Suprapubic skin (tissue), 4 donors: Measurements from ENCODE around the gene FRMPD1. TPM values are rescaled to one million over a fixed set of nuclear protein-coding genes. Genes with fewer than 3 reads are reported as not detected.
"Not testable (repeated sequence)": the region's sequence is repeated elsewhere in the genome, so short reads cannot be mapped to it uniquely, and the experiment has no call there.

ENCODE experiments used
- DNase-seq, 2 donors: peaks; one replicate each; pipeline ENCODE4 v3.0.0-alpha.2; 2019; ENCODE audit warnings: low spot score in 2 of 2
- H3K27ac ChIP-seq: fragments of 200-600 bp; sonication (generic); one replicate; pipeline ENCODE4 v1.5.1; 2019
- H3K27me3 ChIP-seq: fragments of 200-600 bp; sonication (generic); one replicate; pipeline ENCODE4 v1.5.1; 2019
- H3K36me3 ChIP-seq: fragments of 200-600 bp; sonication (generic); one replicate; pipeline ENCODE4 v1.5.1; 2019
- H3K4me1 ChIP-seq: fragments of 200-600 bp; sonication (generic); one replicate; pipeline ENCODE4 v1.5.1; 2019
- H3K4me3 ChIP-seq: fragments of 200-600 bp; sonication (generic); one replicate; pipeline ENCODE4 v1.5.1; 2019; ENCODE audit warnings: mild to moderate bottlenecking
- H3K9me3 ChIP-seq: fragments of 200-600 bp; sonication (generic); one replicate; pipeline ENCODE4 v1.5.1; 2019
- EP300 ChIP-seq: sonication (generic); formaldehyde crosslinking; IDR thresholded peaks from one replicate; pipeline ENCODE4 v1.6.1; 2017; ENCODE audit warnings: antibody characterized with exemption
- POLR2A ChIP-seq, 2 donors: fragments of 450-650 bp; IDR thresholded peaks; one replicate each; pipeline ENCODE4 v1.6.1; 2017; ENCODE audit warnings: antibody characterized with exemption in 2 of 2, mild to moderate bottlenecking in 2 of 2, moderate library complexity in 2 of 2
- POLR2AphosphoS5 ChIP-seq, 3 donors: sonication (generic); formaldehyde crosslinking; IDR thresholded peaks; one replicate each; pipeline ENCODE4 v1.6.1; 2017; ENCODE audit warnings: antibody characterized with exemption in 3 of 3
- WGBS: methylation state at CpG from one replicate; pipeline ENCODE4 v1.1.5; 2018; 5-methylcytosine and 5-hydroxymethylcytosine counted together
- total RNA-seq, 4 donors: library from RNA; depleted of rRNA; stranded (reverse); fragments of >200 nt; gene quantifications; one replicate each; pipeline ENCODE4 v1.1.0, GENCODE V29; 2016
- TF ChIP-seq, protein P1 (sequence below), 2 donors: fragments of 200-600 bp in 1 of 2; fragments of 450-650 bp in 1 of 2; sonication (generic) in 1 of 2; IDR thresholded peaks; one replicate each; pipeline ENCODE4 v1.5.1; 2016 to 2019; ENCODE audit warnings: antibody characterized with exemption in 2 of 2, mild to moderate bottlenecking in 1 of 2, moderate library complexity in 1 of 2

Gene FRMPD1
- total RNA-seq, 4 donors from 2014 or later, result 7.9 to 15.4 (median 11.2) TPM

DNA sequence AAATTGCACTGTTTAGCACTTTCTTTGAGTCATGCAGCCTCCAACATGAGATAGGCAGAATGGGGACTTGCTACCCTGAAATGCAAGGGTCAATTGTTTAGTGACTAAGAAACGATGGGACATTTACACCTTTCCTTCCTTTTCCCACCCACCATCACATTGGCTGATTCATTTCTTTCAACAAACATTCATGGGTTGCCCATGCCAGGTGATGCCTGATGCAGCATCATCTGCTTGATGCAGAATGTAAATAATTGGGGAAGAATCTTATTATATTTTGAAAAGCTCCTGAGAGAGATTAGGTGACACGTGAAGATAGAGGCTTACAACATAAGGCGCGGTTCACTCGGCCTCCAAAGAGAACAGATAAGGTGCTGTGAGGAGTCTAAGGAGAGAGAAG is 98.4 kb downstream of the FRMPD1 start:
- TF ChIP-seq POLR2A (IDR thresholded peaks at IDR 0.05) (no peak), POLR2AphosphoS5 (IDR thresholded peaks at IDR 0.05) (no peak), EP300 (no peak)
- TF ChIP-seq, protein P1, sequence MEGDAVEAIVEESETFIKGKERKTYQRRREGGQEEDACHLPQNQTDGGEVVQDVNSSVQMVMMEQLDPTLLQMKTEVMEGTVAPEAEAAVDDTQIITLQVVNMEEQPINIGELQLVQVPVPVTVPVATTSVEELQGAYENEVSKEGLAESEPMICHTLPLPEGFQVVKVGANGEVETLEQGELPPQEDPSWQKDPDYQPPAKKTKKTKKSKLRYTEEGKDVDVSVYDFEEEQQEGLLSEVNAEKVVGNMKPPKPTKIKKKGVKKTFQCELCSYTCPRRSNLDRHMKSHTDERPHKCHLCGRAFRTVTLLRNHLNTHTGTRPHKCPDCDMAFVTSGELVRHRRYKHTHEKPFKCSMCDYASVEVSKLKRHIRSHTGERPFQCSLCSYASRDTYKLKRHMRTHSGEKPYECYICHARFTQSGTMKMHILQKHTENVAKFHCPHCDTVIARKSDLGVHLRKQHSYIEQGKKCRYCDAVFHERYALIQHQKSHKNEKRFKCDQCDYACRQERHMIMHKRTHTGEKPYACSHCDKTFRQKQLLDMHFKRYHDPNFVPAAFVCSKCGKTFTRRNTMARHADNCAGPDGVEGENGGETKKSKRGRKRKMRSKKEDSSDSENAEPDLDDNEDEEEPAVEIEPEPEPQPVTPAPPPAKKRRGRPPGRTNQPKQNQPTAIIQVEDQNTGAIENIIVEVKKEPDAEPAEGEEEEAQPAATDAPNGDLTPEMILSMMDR (IDR thresholded peaks at IDR 0.05), result no peak
- H3K4me1 ChIP-seq, result peaks cover 5% of the 10 kb centered on the region
- no peaks in the 10 kb centered on the region for H3K27me3 ChIP-seq
- no peak overlapping the region for H3K4me3 ChIP-seq
- no peak for DNase-seq
- 76% methylated on average over 5 of the region's 5 CpGs for WGBS
- no peak overlapping the region for H3K27ac ChIP-seq
- no peaks in the 10 kb centered on the region for H3K36me3 ChIP-seq
- no peaks in the 10 kb centered on the region for H3K9me3 ChIP-seq

DNA sequence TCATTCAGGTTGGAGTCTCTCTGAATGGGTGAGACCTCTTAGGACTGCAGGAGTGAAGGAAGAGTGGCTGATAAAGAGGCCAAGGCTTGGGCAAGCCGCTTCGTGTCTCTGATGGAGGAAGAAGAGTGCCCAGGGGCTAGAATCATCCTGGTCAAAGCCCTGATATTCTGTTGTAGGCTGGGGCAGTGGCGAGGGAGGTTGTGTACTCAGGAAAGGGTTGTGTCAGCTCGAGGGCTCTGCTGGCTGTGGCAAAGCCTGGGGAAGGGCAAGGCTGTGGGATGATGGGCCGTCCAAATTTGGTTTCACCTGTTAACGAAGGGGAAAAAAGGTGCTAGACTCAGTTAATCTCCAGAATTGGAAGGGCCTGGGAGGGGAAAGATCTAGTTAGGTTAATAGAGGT is 100.4 kb downstream of the FRMPD1 start:
- Histone ChIP-seq H3K9me3 (no peaks in the 10 kb centered on the region), H3K4me1 (peaks cover 15% of the 10 kb centered on the region), H3K4me3 (no peak overlapping the region), H3K27me3 (no peaks in the 10 kb centered on the region), H3K27ac (no peak overlapping the region), H3K36me3 (no peaks in the 10 kb centered on the region)
- TF ChIP-seq POLR2A (IDR thresholded peaks at IDR 0.05) (no peak), POLR2AphosphoS5 (IDR thresholded peaks at IDR 0.05) (no peak), EP300 (no peak)
- TF ChIP-seq, protein P1 (IDR thresholded peaks at IDR 0.05), result no peak
- no peak for DNase-seq
- WGBS, result 78% methylated on average over 6 of the region's 6 CpGs

DNA sequence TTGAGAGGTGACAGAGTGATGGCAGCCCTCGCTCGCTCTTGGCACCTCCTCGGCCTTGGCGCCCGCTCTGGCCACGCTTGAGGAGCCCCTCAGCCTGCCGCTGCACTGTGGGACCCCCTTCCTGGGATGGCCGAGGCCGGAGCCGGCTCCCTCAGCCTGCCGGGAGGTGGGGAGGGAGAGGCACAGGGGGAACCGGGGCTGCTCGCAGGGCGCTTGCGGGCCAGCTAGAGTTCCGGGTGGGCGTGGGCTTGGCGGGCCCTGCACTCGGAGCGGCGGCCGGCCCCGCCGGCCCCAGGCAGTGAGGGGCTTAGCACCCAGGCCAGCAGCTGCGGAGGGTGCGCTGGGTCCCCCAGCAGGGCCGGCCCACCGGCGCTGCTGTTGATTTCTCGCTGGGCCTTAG is 101.0 kb downstream of the FRMPD1 start:
- not testable (repeated sequence) for H3K4me3 ChIP-seq, H3K9me3 ChIP-seq, DNase-seq, H3K27me3 ChIP-seq, H3K36me3 ChIP-seq, H3K27ac ChIP-seq
- 92% methylated on average over 15 of the region's 30 CpGs for WGBS
- peaks cover 15% of the 10 kb centered on the region for H3K4me1 ChIP-seq

DNA sequence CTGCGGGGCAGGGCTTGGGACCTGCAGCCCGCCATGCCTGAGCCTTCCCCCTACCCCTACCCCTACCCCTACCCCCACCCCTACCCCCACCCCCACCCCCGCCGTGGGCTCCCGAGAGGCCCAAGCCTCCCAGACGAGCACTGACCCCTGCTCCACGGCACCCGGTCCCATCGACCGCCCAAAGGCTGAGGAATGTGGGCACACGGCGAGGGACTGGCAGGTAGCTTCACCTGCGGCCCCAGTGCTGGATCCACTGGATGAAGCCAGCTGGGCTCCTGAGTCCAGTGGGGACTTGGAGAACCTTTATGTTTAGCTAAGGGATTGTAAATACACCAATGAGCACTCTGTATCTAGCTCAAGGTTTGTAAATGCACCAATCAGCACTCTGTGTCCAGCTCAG is 101.4 kb downstream of the FRMPD1 start:
- not testable (repeated sequence) for H3K9me3 ChIP-seq, DNase-seq, H3K4me3 ChIP-seq, H3K27me3 ChIP-seq, H3K36me3 ChIP-seq, H3K27ac ChIP-seq
- WGBS, result no CpG with 5 or more reads among the region's 13 CpGs
- H3K4me1 ChIP-seq, result peaks cover 15% of the 10 kb centered on the region

DNA sequence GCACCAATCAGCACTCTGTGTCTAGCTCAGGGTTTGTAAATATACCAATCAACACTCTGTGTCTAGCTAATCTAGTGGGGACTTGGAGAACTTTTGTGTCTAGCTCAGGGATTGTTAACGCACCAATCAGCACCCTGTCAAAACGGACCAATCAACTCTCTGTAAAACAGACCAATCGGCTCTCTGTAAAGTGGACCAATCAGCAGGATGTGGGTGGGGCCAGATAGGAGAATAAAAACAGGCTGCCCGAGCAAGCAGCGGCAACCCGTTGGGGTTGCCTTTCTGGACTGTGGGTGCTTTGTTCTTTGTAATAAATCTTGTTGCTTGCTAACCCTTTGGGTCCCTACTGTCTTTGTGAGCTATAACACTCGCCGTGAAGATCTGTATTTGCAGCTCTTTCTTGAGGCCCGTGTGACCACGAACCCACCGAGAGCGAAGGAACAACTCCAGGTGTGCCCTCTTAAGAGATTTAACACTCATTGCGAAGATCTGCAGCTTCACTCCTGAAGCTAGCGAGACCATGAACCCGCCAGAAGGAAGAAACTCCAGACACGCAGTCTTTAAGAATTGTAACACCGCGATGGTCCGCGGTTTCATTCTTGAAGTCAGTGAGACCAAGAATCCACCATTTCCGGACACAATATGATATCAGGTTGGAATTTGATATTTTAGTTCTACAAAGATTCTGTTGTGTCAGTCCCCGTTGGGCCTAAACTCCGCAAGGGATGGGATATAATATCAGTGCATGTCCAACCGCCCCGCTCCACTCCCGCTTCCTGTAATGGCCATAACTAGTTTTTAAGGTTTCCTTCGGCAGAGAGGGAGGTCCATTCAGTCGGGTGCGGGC is 102.1 kb downstream of the FRMPD1 start:
- Histone ChIP-seq H3K4me1 (peaks cover 15% of the 10 kb centered on the region), H3K27ac (no peak overlapping the region), H3K36me3 (no peaks in the 10 kb centered on the region), H3K27me3 (no peaks in the 10 kb centered on the region), H3K9me3 (no peaks in the 10 kb centered on the region), H3K4me3 (peak overlapping the region; percentile 82)
- TF ChIP-seq EP300, result no peak
- no peak for TF ChIP-seq POLR2A (IDR thresholded peaks at IDR 0.05)
- TF ChIP-seq, protein P1 (IDR thresholded peaks at IDR 0.05), result no peak
- no peak for TF ChIP-seq POLR2AphosphoS5 (IDR thresholded peaks at IDR 0.05)
- 88% methylated on average over 29 of the region's 29 CpGs for WGBS
- DNase-seq, result no peak

DNA sequence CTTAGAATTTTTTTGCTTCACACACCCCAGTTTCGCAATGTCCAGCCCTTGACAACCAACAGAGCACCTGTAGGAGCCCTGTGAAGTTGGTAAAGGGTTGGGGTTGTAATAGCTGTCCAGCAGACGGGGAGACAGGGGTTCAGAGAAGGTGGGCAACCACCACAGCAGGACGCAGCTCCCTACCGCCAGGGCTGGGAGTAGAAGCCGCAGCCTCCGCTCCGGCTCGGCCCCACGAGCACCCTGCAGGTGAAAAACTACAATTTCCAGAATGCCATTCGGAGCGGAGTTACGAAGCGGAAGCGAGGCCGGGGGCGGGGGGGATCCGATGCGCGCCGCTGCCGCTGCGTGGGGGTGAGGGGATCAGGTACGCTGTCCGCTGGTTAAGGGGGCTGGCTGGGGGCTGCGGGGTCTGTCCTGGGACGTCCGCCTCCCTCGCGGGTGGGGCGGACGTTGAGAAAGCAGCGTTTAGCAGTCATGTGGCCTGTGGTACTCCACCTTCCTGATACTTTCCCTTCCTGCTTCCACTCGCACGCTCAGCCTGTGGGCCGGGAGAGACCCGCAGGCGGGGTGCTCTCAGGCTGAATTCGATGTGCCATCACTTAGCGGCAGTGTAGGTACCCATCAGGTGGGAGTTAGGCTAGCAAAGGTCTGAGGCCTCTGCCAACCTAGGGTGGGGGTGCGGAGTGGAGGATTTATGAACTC is 102.9 kb downstream of the FRMPD1 start, which contains the start of gene TRMT10B:
Gene TRMT10B (plus strand): TSS at position 317 of the 702 bp plus-strand sequence. CDS start 8,127 bp downstream, outside the sequence.
- H3K4me3 ChIP-seq, result peak within 1 kb of the TSS; percentile 82
- DNase-seq, result peak in 1 of 2 donors; percentile 67
- H3K4me1 ChIP-seq, result peaks cover 15% of the 10 kb centered on the region
- H3K9me3 ChIP-seq, result no peaks in the 10 kb centered on the region
- 8% methylated on average over 12 of the region's 40 CpGs for WGBS
- TF ChIP-seq EP300, result no peak
- TF ChIP-seq POLR2AphosphoS5 (IDR thresholded peaks at IDR 0.05), result no peak
- TF ChIP-seq, protein P1 (IDR thresholded peaks at IDR 0.05), result no peak
- no peak for TF ChIP-seq POLR2A (IDR thresholded peaks at IDR 0.05)
- no peaks in the 10 kb centered on the region for H3K36me3 ChIP-seq
- H3K27me3 ChIP-seq, result no peaks in the 10 kb centered on the region
- peak within 1 kb of the TSS; percentile 82 for H3K27ac ChIP-seq
